SK-N-SH (cell line): ENCODE results near the gene NTPCR. TPM values are rescaled to one million over a fixed set of nuclear protein-coding genes. Genes with fewer than 3 reads are reported as not detected.

Source experiments
- CTCF ChIA-PET: fragments of 300-600, 350-600 bp; formaldehyde crosslinking; extraction: SDS; loops from one replicate; lab custom pipeline; 2021; lab: Yijun Ruan, JAX
- POLR2A ChIA-PET: fragments of 350-600 bp; sonication (Branson Sonifier 250); formaldehyde crosslinking; extraction: SDS; loops from one replicate; lab custom pipeline; 2020; ENCODE audit warnings: antibody characterized with exemption, inconsistent platforms; lab: Yijun Ruan, JAX
- DNase-seq: peaks from one replicate; pipeline ENCODE4 v3.0.0; 2012
- H2AFZ ChIP-seq: fragments of 200-600 bp; sonication (generic); 2 replicates; pipeline ENCODE4 v1.8.1; 2016; ENCODE audit warnings: antibody characterized with exemption, mild to moderate bottlenecking, low read depth
- H3F3A ChIP-seq: fragments of 200-600 bp; sonication (generic); replicated peaks from 2 replicates; pipeline ENCODE3; 2016; ENCODE audit warnings: antibody characterized with exemption, mild to moderate bottlenecking; ENCODE audit not compliant: insufficient read depth
- H3K27ac ChIP-seq, 2 experiments: fragments of 200-500 bp in 1 of 2; fragments of 200-600 bp in 1 of 2; sonication (Bioruptor generic) in 1 of 2; sonication (generic), shearing (Covaris generic) in 1 of 2; 2 replicates each; pipeline versions ENCODE4 v1.5.1 to v1.6.1; 2014 to 2016; ENCODE audit warnings: low read depth in 2 of 2, inconsistent platforms in 1 of 2, low read length in 1 of 2, mild to moderate bottlenecking in 1 of 2, mixed read lengths in 1 of 2
- H3K27me3 ChIP-seq: fragments of 200-600 bp; sonication (generic), shearing (Covaris generic); 2 replicates; pipeline ENCODE4 v1.6.1; 2016; ENCODE audit warnings: mixed run types; ENCODE audit not compliant: insufficient read depth
- H3K36me3 ChIP-seq, 2 experiments: fragments of 200-500 bp in 1 of 2; fragments of 200-600 bp in 1 of 2; sonication (Bioruptor generic) in 1 of 2; sonication (generic) in 1 of 2; replicated peaks in 1 of 2; 2 replicates each; pipeline versions ENCODE3 to v1.5.1; 2014 to 2016; ENCODE audit warnings: low read length in 1 of 2, mild to moderate bottlenecking in 1 of 2; ENCODE audit not compliant: insufficient read depth in 2 of 2, control insufficient read depth in 1 of 2
- H3K4me1 ChIP-seq, 2 experiments: fragments of 200-500 bp in 1 of 2; fragments of 200-600 bp in 1 of 2; sonication (Bioruptor generic) in 1 of 2; sonication (generic), shearing (Covaris generic) in 1 of 2; 2 replicates each; pipeline versions ENCODE4 v1.5.1 to v1.6.1; 2014 to 2016; ENCODE audit warnings: low read depth in 1 of 2, low read length in 1 of 2, mixed run types in 1 of 2; ENCODE audit not compliant: insufficient read depth in 2 of 2, control insufficient read depth in 1 of 2
- H3K4me2 ChIP-seq: fragments of 200-600 bp; sonication (generic), shearing (Covaris generic); 2 replicates; pipeline ENCODE4 v1.6.1; 2017; ENCODE audit warnings: mixed run types
- H3K4me3 ChIP-seq, 2 experiments: fragments of 200-500 bp in 1 of 2; fragments of 200-600 bp in 1 of 2; sonication (Bioruptor generic) in 1 of 2; sonication (generic), shearing (Covaris generic) in 1 of 2; 2 replicates each; pipeline versions ENCODE4 v1.5.1 to v1.8.1; 2014 to 2016; ENCODE audit warnings: low read depth in 2 of 2, inconsistent platforms in 1 of 2, low read length in 1 of 2, mild to moderate bottlenecking in 1 of 2, mixed read lengths in 1 of 2, moderate library complexity in 1 of 2
- H3K79me2 ChIP-seq: fragments of 200-600 bp; sonication (generic); 2 replicates; pipeline ENCODE4 v1.8.1; 2017; ENCODE audit warnings: mild to moderate bottlenecking; ENCODE audit not compliant: insufficient read depth
- H3K9ac ChIP-seq: fragments of 200-600 bp; sonication (generic); 2 replicates; pipeline ENCODE4 v1.6.1; 2017; ENCODE audit warnings: mixed run types
- H3K9me2 ChIP-seq: fragments of 200-600 bp; sonication (generic); 2 replicates; pipeline ENCODE4 v1.6.1; 2017; ENCODE audit warnings: mixed run types
- H3K9me3 ChIP-seq: fragments of 200-600 bp; sonication (generic); 2 replicates; pipeline ENCODE4 v1.6.1; 2017; ENCODE audit warnings: mixed run types, mild to moderate bottlenecking, moderate library complexity
- H4K20me1 ChIP-seq: fragments of 200-600 bp; sonication (generic); 2 replicates; pipeline ENCODE4 v1.6.1; 2017; ENCODE audit warnings: mild to moderate bottlenecking, mixed run types; ENCODE audit not compliant: insufficient read depth
- CHD2 ChIP-seq: fragments of 150-350 bp; IDR thresholded peaks from 2 replicates; pipeline ENCODE4 v1.6.1; 2018; ENCODE audit warnings: low read length; ENCODE audit not compliant: partially characterized antibody
- FOSL2 ChIP-seq: IDR thresholded peaks from 2 replicates; pipeline ENCODE4 v1.4.0; 2012; ENCODE audit warnings: low read depth, mild to moderate bottlenecking, moderate library complexity, borderline replicate concordance
- GABPA ChIP-seq: IDR thresholded peaks from 2 replicates; pipeline ENCODE4 v1.4.0; 2012; ENCODE audit warnings: low read depth, mild to moderate bottlenecking
- IRF3 ChIP-seq: fragments of 150-350 bp; IDR thresholded peaks from 2 replicates; pipeline ENCODE4 v1.6.1; 2016; ENCODE audit warnings: mild to moderate bottlenecking, low read depth, low read length
- JUND ChIP-seq: IDR thresholded peaks from 2 replicates; pipeline ENCODE4 v1.4.0; 2012
- POLR2AphosphoS5 ChIP-seq: IDR thresholded peaks from 2 replicates; pipeline ENCODE4 v1.6.1; 2012; ENCODE audit warnings: low read depth, low read length
- RAD21 ChIP-seq: IDR thresholded peaks from 2 replicates; pipeline ENCODE4 v1.6.1; 2012; ENCODE audit warnings: mild to moderate bottlenecking, low read length
- RCOR1 ChIP-seq: fragments of 150-350 bp; IDR thresholded peaks from 2 replicates; pipeline ENCODE4 v1.6.1; 2017; ENCODE audit warnings: antibody characterized with exemption, low read length
- REST ChIP-seq: IDR thresholded peaks from 2 replicates; pipeline ENCODE4 v1.6.1; 2012; ENCODE audit warnings: mild to moderate bottlenecking, low read depth, low read length, moderate library complexity
- RFX5 ChIP-seq: IDR thresholded peaks from 2 replicates; pipeline ENCODE4 v1.6.1; 2012; ENCODE audit warnings: mild to moderate bottlenecking, improper control_type of control experiment, low read length
- RXRA ChIP-seq: IDR thresholded peaks from 2 replicates; pipeline ENCODE4 v1.4.0; 2012; ENCODE audit warnings: low read depth, mild to moderate bottlenecking, borderline replicate concordance
- SIN3A ChIP-seq: IDR thresholded peaks from 2 replicates; pipeline ENCODE4 v1.6.1; 2012; ENCODE audit warnings: low read depth, mild to moderate bottlenecking, low read length, moderate library complexity, borderline replicate concordance
- TEAD4 ChIP-seq: IDR thresholded peaks from 2 replicates; pipeline ENCODE4 v1.4.0; 2012; ENCODE audit warnings: mild to moderate bottlenecking, borderline replicate concordance; ENCODE audit not compliant: insufficient read depth
- USF1 ChIP-seq: IDR thresholded peaks from 2 replicates; pipeline ENCODE4 v1.4.0; 2012; ENCODE audit warnings: low read depth, borderline replicate concordance
- WGBS: methylation state at CpG from one replicate; pipeline ENCODE4 v1.1.6; 2017; ENCODE audit warnings: low lambda C conversion rate; 5-methylcytosine and 5-hydroxymethylcytosine counted together
- polyA plus RNA-seq, 3 experiments: library from polyadenylated mRNA; depleted of rRNA; stranded (reverse); fragments of >200 nt; gene quantifications; 2 replicates each; pipeline ENCODE4 v1.2.3, GENCODE V29; 2012

Gene NTPCR
- polyA plus RNA-seq, 1 of the 3 experiments (the other 2 are of a cell fraction): 20.8 TPM

- no peak overlapping the region for H3K4me3 ChIP-seq
- H2AFZ ChIP-seq: no peak overlapping the region
- no peaks in the 10 kb centered on the region for H3F3A ChIP-seq
- DNase-seq: no peak
- no peak overlapping the region for H3K4me2 ChIP-seq
- POLR2A ChIA-PET: no interaction called here
- no peaks in the 10 kb centered on the region for H3K9me2 ChIP-seq
- WGBS: 58% methylated on average over 4 of the region's 4 CpGs
- TF ChIP-seq IRF3 (no peak), TEAD4 (no peak), RCOR1 (no peak), RXRA (no peak), FOSL2 (no peak), RAD21 (no peak), USF1 (no peak), GABPA (no peak), POLR2AphosphoS5 (no peak), RFX5 (no peak)
- TF ChIP-seq, all 33 proteins: peak for 0
- Histone ChIP-seq H3K9me3 (no peaks in the 10 kb centered on the region), H3K27ac (no peak overlapping the region), H3K27me3 (no peaks in the 10 kb centered on the region), H3K9ac (no peak overlapping the region), H4K20me1 (no peaks in the 10 kb centered on the region), H3K79me2 (no peaks in the 10 kb centered on the region), H3K4me1 (no peaks in the 10 kb centered on the region; a peak in 1 of 4 replicates), H3K36me3 (no peaks in the 10 kb centered on the region)
- CTCF ChIA-PET: interaction anchor here (1.2 to 1.4 kb wide), 2 partner anchors 12 to 24 kb away, joined by 3 read pairs; no protein-coding TSS in a partner anchor
Measured at GRCh38 chr1:232904131-232904530, 46.3 kb upstream of the NTPCR start.

- ChIA-PET CTCF (interaction anchor here (1.2 to 1.4 kb wide), 2 partner anchors 13 to 25 kb away, joined by 3 read pairs; no protein-coding TSS in a partner anchor), POLR2A (no interaction called here)
- TF ChIP-seq REST (no peak), JUND (no peak), CHD2 (no peak), GABPA (no peak), FOSL2 (no peak), TEAD4 (no peak), SIN3A (no peak)
- Histone ChIP-seq H3K9ac (no peak overlapping the region), H3K4me2 (no peak overlapping the region), H3K27ac (no peak overlapping the region), H3K27me3 (no peaks in the 10 kb centered on the region), H3K79me2 (no peaks in the 10 kb centered on the region), H3K9me2 (no peaks in the 10 kb centered on the region), H3K4me1 (no peaks in the 10 kb centered on the region; a peak in 1 of 4 replicates), H2AFZ (no peak overlapping the region), H4K20me1 (no peaks in the 10 kb centered on the region), H3K4me3 (no peak overlapping the region), H3K36me3 (no peaks in the 10 kb centered on the region), H3F3A (no peaks in the 10 kb centered on the region), H3K9me3 (no peaks in the 10 kb centered on the region)
- 38% methylated on average over 1 of the region's 1 CpG for WGBS
- DNase-seq: no peak
Measured at GRCh38 chr1:232904566-232904965, 45.8 kb upstream of the NTPCR start.
